ENCODE results near the gene TRIM75. TPM values are rescaled to one million over a fixed set of nuclear protein-coding genes. Genes with fewer than 3 reads are reported as not detected.

The TRIM75 gene
- total RNA-seq = not detected
- not detected for polyA plus RNA-seq (2013, experiment 1 of 2)
- not detected for polyA plus RNA-seq (2013, experiment 2 of 2)
- long read RNA-seq, experiment 1 = 0 reads
- long read RNA-seq, experiment 2 = 0 reads
- long read RNA-seq, experiment 3 = 0 reads
- long read RNA-seq, experiment 4 = 0 reads

GRCh38 chr4:165053645-165054044, at the start of gene TRIM75:
TSS of gene TRIM75 (plus strand) at chr4:165053866. CDS start at chr4:165059148, 5,282 bp downstream.
- Histone ChIP-seq H3K27me3 (ENCODE audit: control insufficient read depth, insufficient read depth, low read length, poor library complexity, severe bottlenecking) (no peaks in the 10 kb centered on the region), H3K9me3 (ENCODE audit: control insufficient read depth, low read length) (no peaks in the 10 kb centered on the region), H3K9ac (ENCODE audit: extremely low read depth, low read length, poor library complexity, severe bottlenecking) (no peak within 1 kb of the TSS), H3K36me3 (ENCODE audit: control insufficient read depth, insufficient read depth, low read length) (no peaks in the 10 kb centered on the region), H3K4me1 (ENCODE audit: control insufficient read depth, insufficient read depth, low read length) (peaks cover 3% of the 10 kb centered on the region), H3K27ac (ENCODE audit: low read depth, low read length) (no peak within 1 kb of the TSS), H3K4me3 (ENCODE audit: low read length) (no peak within 1 kb of the TSS)
- Mint-ChIP-seq H3K9me3 (no peaks in the 10 kb centered on the region), H3K4me3 (no peak within 1 kb of the TSS), H3K4me1 (peaks cover 7% of the 10 kb centered on the region), H3K27ac (no peak within 1 kb of the TSS), H3K27me3 (ENCODE audit: insufficient read depth) (no peaks in the 10 kb centered on the region), H3K36me3 (ENCODE audit: low read depth) (no peaks in the 10 kb centered on the region)
- DNase-seq = no peak
- no peak for TF ChIP-seq CTCF (conservative IDR thresholded peaks at IDR 0.05)
- 87 to 88% methylated on average over 3 to 6 of the region's 6 CpGs for WGBS, 2 experiments (ENCODE audit: insufficient coverage in 1 of 2, insufficient read length in 1 of 2)

GRCh38 chr4:165005352-165005925, 48.2 kb upstream of the TRIM75 start:
- peaks cover 22% of the 10 kb centered on the region for H3K27me3 Mint-ChIP-seq (ENCODE audit: insufficient read depth)
- H3K9me3 Mint-ChIP-seq = no peaks in the 10 kb centered on the region
- TF ChIP-seq CTCF (conservative IDR thresholded peaks at IDR 0.05) = no peak
- H3K4me1 ChIP-seq (ENCODE audit: control insufficient read depth, insufficient read depth, low read length) = no peaks in the 10 kb centered on the region
- H3K4me3 Mint-ChIP-seq = no peak overlapping the region
- WGBS, 2 experiments (ENCODE audit: insufficient coverage in 1 of 2, insufficient read length in 1 of 2) = 92 to 95% methylated on average over 6 of the region's 6 CpGs
- no peaks in the 10 kb centered on the region for H3K9me3 ChIP-seq (ENCODE audit: control insufficient read depth, low read length)
- H3K27me3 ChIP-seq (ENCODE audit: control insufficient read depth, insufficient read depth, low read length, poor library complexity, severe bottlenecking) = peaks cover 6% of the 10 kb centered on the region
- DNase-seq = no peak
- H3K9ac ChIP-seq (ENCODE audit: extremely low read depth, low read length, poor library complexity, severe bottlenecking) = no peak overlapping the region
- H3K4me3 ChIP-seq (ENCODE audit: low read length) = no peak overlapping the region
- H3K27ac ChIP-seq (ENCODE audit: low read depth, low read length) = no peak overlapping the region
- H3K4me1 Mint-ChIP-seq = peaks cover 17% of the 10 kb centered on the region
- no peak overlapping the region for H3K27ac Mint-ChIP-seq
- H3K36me3 Mint-ChIP-seq (ENCODE audit: low read depth) = no peaks in the 10 kb centered on the region
- no peaks in the 10 kb centered on the region for H3K36me3 ChIP-seq (ENCODE audit: control insufficient read depth, insufficient read depth, low read length)

- WGBS, 2 experiments (ENCODE audit: insufficient coverage in 1 of 2, insufficient read length in 1 of 2) = 94 to 97% methylated on average over 6 to 9 of the region's 9 CpGs
- Mint-ChIP-seq H3K27me3 (ENCODE audit: insufficient read depth) (peaks cover 18% of the 10 kb centered on the region), H3K36me3 (ENCODE audit: low read depth) (no peaks in the 10 kb centered on the region), H3K4me3 (no peak overlapping the region), H3K9me3 (no peaks in the 10 kb centered on the region), H3K27ac (no peak overlapping the region), H3K4me1 (peaks cover 17% of the 10 kb centered on the region)
- Histone ChIP-seq H3K27me3 (ENCODE audit: control insufficient read depth, insufficient read depth, low read length, poor library complexity, severe bottlenecking) (no peaks in the 10 kb centered on the region), H3K9me3 (ENCODE audit: control insufficient read depth, low read length) (no peaks in the 10 kb centered on the region), H3K4me3 (ENCODE audit: low read length) (no peak overlapping the region), H3K36me3 (ENCODE audit: control insufficient read depth, insufficient read depth, low read length) (no peaks in the 10 kb centered on the region), H3K9ac (ENCODE audit: extremely low read depth, low read length, poor library complexity, severe bottlenecking) (no peak overlapping the region), H3K27ac (ENCODE audit: low read depth, low read length) (no peak overlapping the region), H3K4me1 (ENCODE audit: control insufficient read depth, insufficient read depth, low read length) (no peaks in the 10 kb centered on the region)
- no peak for TF ChIP-seq CTCF (conservative IDR thresholded peaks at IDR 0.05)
- no peak for DNase-seq
Observed at GRCh38 chr4:165006456-165006855, 47.2 kb upstream of the TRIM75 start.
